ENCODE data around the gene HOXA13.

HOXA13 gene

DNA sequence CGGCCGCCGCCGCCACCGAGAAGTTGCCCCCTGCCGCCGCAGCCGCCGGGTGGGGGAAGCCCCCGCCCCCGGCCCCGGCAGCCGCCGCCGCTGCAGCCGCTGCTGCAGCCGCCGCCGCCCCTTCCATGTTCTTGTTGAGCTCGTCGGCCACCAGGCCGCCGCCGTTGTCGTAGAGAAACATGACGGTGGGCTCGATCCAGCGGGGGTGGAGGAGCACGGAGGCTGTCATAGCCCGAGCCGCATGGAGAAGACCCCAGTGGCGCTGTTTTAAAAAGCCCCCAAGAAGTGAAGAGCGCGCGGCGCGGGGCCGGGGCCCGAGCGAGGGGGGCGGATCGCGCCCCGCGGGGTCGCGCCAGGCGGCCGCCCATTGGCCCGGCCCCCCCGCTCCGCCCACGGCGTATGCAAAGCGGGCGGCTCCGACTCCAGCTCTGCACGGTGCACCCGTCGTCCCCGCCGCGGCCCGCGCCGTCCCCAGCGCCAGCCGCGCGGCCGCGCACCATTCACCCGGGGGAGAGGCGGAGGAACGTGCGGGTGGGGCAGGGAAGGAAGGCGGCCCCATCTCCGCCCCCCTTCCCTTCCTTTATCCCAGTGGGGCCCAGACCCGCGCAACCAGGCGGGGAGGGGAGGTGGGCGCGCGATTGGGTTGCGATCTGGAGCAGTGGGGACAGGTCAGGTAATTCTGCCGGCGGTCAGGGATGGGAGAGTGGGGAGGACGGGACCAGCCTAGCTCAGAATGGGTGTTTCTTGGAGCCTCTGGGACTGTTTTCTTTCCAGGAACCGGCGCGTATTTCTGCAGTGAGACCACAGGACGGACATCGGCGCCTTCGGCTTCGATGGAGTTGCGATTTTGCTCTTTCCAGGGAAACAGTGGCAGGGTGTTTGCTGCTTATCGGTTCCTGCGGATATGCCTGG lies at the start of gene HOXA13:
Gene HOXA13 (minus strand): TSS at position 243 of the 912 bp plus-strand sequence. CDS start 14 bp downstream, at position 229.
- DNase-seq (ENCODE audit: low spot score) = no peak
- CTCF ChIA-PET = interaction anchor here (0.6 to 1.6 kb wide), 6 partner anchors 376 to 896 kb away, joined by 3 to 4 read pairs (median 3); no protein-coding TSS in a partner anchor
- TF ChIP-seq, protein P1, sequence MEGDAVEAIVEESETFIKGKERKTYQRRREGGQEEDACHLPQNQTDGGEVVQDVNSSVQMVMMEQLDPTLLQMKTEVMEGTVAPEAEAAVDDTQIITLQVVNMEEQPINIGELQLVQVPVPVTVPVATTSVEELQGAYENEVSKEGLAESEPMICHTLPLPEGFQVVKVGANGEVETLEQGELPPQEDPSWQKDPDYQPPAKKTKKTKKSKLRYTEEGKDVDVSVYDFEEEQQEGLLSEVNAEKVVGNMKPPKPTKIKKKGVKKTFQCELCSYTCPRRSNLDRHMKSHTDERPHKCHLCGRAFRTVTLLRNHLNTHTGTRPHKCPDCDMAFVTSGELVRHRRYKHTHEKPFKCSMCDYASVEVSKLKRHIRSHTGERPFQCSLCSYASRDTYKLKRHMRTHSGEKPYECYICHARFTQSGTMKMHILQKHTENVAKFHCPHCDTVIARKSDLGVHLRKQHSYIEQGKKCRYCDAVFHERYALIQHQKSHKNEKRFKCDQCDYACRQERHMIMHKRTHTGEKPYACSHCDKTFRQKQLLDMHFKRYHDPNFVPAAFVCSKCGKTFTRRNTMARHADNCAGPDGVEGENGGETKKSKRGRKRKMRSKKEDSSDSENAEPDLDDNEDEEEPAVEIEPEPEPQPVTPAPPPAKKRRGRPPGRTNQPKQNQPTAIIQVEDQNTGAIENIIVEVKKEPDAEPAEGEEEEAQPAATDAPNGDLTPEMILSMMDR (conservative IDR thresholded peaks at IDR 0.05; ENCODE audit: low read depth) = no peak
- POLR2A ChIA-PET (ENCODE audit: low non-redundant PET) = interaction anchor here (0.6 kb wide), 1 partner anchor 231 kb away, joined by 3 read pairs; no protein-coding TSS in a partner anchor
- H3K27ac ChIP-seq = peak within 1 kb of the TSS; percentile 90

DNA sequence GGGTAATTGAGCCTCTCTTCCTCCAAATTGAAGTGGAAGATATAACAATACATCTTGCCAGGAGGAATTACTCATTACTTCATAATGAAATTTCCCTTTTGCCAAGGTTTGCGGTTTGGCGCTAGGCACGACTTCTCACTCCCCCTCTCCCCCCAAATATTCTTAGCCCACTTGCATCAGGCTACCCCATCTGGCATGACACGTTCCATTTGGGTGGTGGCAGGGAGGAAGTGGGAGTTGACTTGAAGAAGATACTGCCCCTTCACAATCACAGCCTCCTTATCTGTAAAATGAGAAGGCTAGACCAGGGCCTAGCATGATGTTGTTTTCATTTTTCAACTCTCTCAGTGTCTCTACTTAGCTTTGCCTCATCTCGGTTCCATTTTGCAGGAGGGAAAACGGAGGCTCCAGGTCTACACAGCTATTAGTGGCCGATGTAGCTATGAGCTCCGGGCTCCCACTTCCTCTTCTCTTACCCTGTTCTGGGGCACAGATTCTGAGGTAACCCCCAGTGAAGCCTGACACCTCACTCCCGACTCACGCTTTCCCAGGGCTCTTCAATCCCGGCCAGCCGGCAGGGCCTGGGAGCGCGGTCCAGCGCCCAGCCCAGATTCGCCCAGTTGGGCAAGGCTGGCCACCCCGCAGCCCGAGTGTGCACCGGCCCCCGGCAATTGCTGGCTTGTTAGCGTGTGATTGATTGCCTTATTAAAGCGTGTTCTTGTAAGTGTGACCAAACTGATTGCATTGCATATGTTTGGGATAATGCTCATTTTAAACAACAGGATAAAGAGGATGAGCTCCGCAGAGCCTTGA lies 49.2 kb upstream of the HOXA13 start:
- POLR2A ChIA-PET (ENCODE audit: low non-redundant PET) = no interaction called here
- CTCF ChIA-PET = no interaction called here
- TF ChIP-seq, protein P1 (conservative IDR thresholded peaks at IDR 0.05; ENCODE audit: low read depth) = no peak
- no peak overlapping the region for H3K27ac ChIP-seq
- DNase-seq (ENCODE audit: low spot score) = no peak

DNA sequence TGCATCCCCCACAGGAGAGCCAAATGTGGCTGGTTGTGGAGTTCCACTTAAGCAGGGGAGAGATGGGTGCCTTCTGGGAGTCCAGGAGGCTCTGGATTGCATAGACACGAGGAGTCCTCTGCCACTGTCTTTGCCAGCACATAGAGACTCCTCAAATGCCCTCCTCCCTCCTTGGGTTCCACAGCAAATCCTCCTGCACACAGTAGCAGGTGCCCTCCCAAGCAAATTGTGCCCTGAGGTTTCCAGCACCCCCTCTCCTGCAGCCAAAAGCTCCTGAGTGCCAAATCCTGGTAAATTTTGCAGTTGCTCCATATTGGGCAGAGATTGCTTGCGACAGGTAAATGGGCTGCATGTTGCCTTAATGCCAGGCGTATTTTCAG lies 48.5 kb upstream of the HOXA13 start:
- ChIA-PET POLR2A (ENCODE audit: low non-redundant PET) (no interaction called here), CTCF (no interaction called here)
- TF ChIP-seq, protein P1 (conservative IDR thresholded peaks at IDR 0.05; ENCODE audit: low read depth) = no peak
- no peak overlapping the region for H3K27ac ChIP-seq
- DNase-seq (ENCODE audit: low spot score) = no peak

DNA sequence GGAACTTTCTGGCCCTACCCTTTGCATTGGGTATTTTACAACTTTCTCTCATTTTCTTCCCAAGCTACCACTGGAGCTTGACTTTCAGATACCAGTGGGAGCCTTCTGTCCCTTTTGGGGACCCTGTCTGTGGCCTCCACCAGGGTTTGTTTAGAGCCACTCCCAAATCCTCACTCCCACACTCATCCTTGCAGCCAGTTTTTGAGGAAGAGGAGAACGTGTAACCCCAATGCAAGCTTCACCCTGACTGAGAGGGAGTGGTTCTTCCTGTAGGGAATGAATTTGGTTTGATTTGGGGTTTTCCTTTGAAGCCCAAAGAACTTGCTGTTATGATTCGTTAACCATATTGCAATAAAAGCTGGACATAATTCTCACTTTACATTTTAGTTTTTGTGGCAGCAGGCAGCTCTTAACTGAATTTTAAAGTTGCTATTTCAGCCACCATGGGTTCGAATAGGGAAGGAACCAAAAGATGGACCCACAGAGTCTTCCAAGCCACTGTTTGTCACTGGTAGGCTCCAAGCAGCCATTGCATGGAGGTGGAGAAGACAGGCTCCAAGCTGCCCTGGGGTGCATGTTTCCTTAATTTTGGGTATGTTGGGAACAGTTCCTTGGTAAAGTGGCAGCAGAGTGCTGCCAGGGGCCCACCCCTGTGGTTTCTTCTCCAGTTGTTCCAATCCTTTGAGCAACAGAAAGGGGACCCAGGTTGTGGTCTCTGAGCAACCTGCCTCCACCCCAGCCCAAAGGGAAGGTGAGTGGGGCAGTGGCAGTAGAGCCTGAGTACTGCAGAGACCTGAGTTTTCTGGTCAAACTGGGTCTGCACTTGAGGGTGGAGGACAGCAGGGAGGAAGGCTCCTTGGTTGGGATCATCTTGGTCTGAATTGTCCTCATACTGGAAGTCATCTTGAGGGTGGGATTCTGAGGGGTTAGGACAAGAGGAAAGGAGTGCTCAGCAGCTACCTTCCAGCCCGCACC lies 47.8 kb upstream of the HOXA13 start:
- no peak overlapping the region for H3K27ac ChIP-seq
- TF ChIP-seq, protein P1 (conservative IDR thresholded peaks at IDR 0.05; ENCODE audit: low read depth) = no peak
- CTCF ChIA-PET = interaction anchor here (0.5 kb wide), 1 partner anchor 1546 kb away, joined by 3 read pairs; no protein-coding TSS in a partner anchor
- no peak for DNase-seq (ENCODE audit: low spot score)
- POLR2A ChIA-PET (ENCODE audit: low non-redundant PET) = no interaction called here

DNA sequence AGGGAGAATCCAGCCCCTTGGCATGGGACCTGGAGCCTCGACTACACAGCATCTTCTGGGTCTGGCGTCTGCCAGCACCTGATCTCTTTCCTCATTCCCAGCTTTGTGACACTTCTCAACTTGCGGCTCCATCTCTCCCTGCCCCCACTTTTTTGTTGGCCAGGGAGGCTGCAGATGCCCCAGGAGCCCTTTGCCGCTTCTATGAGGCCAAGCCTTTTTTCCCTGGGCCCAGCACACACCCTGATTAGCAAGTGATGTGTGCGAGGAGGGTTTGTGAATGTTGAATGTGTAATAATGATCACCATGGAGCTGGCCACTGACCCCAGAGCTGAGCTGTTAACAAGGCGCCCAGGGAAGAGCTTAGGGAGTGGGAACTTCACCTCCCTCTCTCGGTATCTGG lies 47.1 kb upstream of the HOXA13 start:
- H3K27ac ChIP-seq = no peak overlapping the region
- no peak for DNase-seq (ENCODE audit: low spot score)
- TF ChIP-seq, protein P1 (conservative IDR thresholded peaks at IDR 0.05; ENCODE audit: low read depth) = no peak
- POLR2A ChIA-PET (ENCODE audit: low non-redundant PET) = no interaction called here
- CTCF ChIA-PET = interaction anchor here (0.5 to 0.6 kb wide), 3 partner anchors 17 to 1545 kb away, joined by 3 read pairs; no protein-coding TSS in a partner anchor
